RWPE2 (cell line): ENCODE measurements around the gene TMBIM6.
A peak's percentile ranks its signal among the peaks of the same experiment; 100 is the strongest.

Source experiments
- ATAC-seq: fragments of 200-7000 bp; cut with Tn5 transposase; 3 replicates; pipeline ENCODE4 v1.9.1; 2021; ENCODE audit warnings: low read depth
- DNase-seq: peaks from one replicate; pipeline ENCODE4 v3.0.0-alpha.2; 2020; ENCODE audit warnings: low spot score
- H3K27ac ChIP-seq: fragments of 450-650 bp; 2 replicates; pipeline ENCODE4 v1.5.1; 2017; ENCODE audit warnings: mild to moderate bottlenecking; ENCODE audit not compliant: poor library complexity, severe bottlenecking
- H3K27me3 ChIP-seq: fragments of 250-450 bp; sonication (Bioruptor Pico); 2 replicates; pipeline ENCODE4 v1.5.1; 2021; ENCODE audit warnings: mild to moderate bottlenecking, moderate library complexity; ENCODE audit not compliant: insufficient read depth, poor library complexity, severe bottlenecking
- H3K36me3 ChIP-seq: fragments of 250-450 bp; sonication (Bioruptor Pico); 2 replicates; pipeline ENCODE4 v1.5.1; 2020; ENCODE audit warnings: low read depth, mild to moderate bottlenecking, moderate library complexity
- H3K4me1 ChIP-seq: fragments of 250-450 bp; sonication (Bioruptor Pico); 2 replicates; pipeline ENCODE4 v1.5.1; 2021; ENCODE audit warnings: mild to moderate bottlenecking, moderate library complexity; ENCODE audit not compliant: insufficient read depth, poor library complexity, severe bottlenecking
- H3K4me3 ChIP-seq: fragments of 250-450 bp; sonication (Bioruptor Pico); 2 replicates; pipeline ENCODE4 v1.5.1; 2021; ENCODE audit warnings: mild to moderate bottlenecking, moderate library complexity; ENCODE audit not compliant: severe bottlenecking
- H3K9me3 ChIP-seq: fragments of 250-450 bp; sonication (Bioruptor Pico); 2 replicates; pipeline ENCODE4 v1.5.1; 2021; ENCODE audit warnings: mild to moderate bottlenecking, moderate library complexity; ENCODE audit not compliant: severe bottlenecking
- TF ChIP-seq, protein P1 (sequence below): fragments of 450-650 bp; IDR thresholded peaks from one replicate; pipeline ENCODE4 v1.5.1; 2017; ENCODE audit warnings: mild to moderate bottlenecking, moderate library complexity; ENCODE audit not compliant: poor library complexity, severe bottlenecking

The TMBIM6 gene, protein sequence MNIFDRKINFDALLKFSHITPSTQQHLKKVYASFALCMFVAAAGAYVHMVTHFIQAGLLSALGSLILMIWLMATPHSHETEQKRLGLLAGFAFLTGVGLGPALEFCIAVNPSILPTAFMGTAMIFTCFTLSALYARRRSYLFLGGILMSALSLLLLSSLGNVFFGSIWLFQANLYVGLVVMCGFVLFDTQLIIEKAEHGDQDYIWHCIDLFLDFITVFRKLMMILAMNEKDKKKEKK

GRCh38 chr12:49740930-49741881 lies at the start of gene TMBIM6:
Gene TMBIM6, plus strand, starts transcription at chr12:49741557. Its CDS starts 10,937 bp downstream, at chr12:49752494.
- Histone ChIP-seq H3K4me1 (peaks cover 8% of the 10 kb centered on the region), H3K36me3 (peaks cover 31% of the 10 kb centered on the region), H3K4me3 (peak within 1 kb of the TSS; percentile 55), H3K27me3 (no peaks in the 10 kb centered on the region), H3K27ac (peak within 1 kb of the TSS; percentile 89), H3K9me3 (no peaks in the 10 kb centered on the region)
- ATAC-seq, result peak; percentile 97
- TF ChIP-seq, protein P1, sequence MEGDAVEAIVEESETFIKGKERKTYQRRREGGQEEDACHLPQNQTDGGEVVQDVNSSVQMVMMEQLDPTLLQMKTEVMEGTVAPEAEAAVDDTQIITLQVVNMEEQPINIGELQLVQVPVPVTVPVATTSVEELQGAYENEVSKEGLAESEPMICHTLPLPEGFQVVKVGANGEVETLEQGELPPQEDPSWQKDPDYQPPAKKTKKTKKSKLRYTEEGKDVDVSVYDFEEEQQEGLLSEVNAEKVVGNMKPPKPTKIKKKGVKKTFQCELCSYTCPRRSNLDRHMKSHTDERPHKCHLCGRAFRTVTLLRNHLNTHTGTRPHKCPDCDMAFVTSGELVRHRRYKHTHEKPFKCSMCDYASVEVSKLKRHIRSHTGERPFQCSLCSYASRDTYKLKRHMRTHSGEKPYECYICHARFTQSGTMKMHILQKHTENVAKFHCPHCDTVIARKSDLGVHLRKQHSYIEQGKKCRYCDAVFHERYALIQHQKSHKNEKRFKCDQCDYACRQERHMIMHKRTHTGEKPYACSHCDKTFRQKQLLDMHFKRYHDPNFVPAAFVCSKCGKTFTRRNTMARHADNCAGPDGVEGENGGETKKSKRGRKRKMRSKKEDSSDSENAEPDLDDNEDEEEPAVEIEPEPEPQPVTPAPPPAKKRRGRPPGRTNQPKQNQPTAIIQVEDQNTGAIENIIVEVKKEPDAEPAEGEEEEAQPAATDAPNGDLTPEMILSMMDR, result peak; percentile 98
- DNase-seq, result peak; percentile 100

- Histone ChIP-seq H3K27ac (no peak overlapping the region), H3K27me3 (no peaks in the 10 kb centered on the region), H3K36me3 (no peaks in the 10 kb centered on the region), H3K4me1 (no peaks in the 10 kb centered on the region), H3K4me3 (no peak overlapping the region), H3K9me3 (no peaks in the 10 kb centered on the region)
- ATAC-seq (no peak), DNase-seq (no peak)
- TF ChIP-seq, protein P1, result no peak
These were observed 48.5 kb upstream of the TMBIM6 start for GRCh38 chr12:49692851-49693250.

- Histone ChIP-seq H3K27ac (no peak overlapping the region), H3K4me3 (no peak overlapping the region), H3K27me3 (no peaks in the 10 kb centered on the region), H3K36me3 (no peaks in the 10 kb centered on the region), H3K4me1 (no peaks in the 10 kb centered on the region), H3K9me3 (no peaks in the 10 kb centered on the region)
- TF ChIP-seq, protein P1, result no peak
- no peak for DNase-seq
- no peak for ATAC-seq
These were observed 47.4 kb upstream of the TMBIM6 start for GRCh38 chr12:49693931-49694444.

DNA sequence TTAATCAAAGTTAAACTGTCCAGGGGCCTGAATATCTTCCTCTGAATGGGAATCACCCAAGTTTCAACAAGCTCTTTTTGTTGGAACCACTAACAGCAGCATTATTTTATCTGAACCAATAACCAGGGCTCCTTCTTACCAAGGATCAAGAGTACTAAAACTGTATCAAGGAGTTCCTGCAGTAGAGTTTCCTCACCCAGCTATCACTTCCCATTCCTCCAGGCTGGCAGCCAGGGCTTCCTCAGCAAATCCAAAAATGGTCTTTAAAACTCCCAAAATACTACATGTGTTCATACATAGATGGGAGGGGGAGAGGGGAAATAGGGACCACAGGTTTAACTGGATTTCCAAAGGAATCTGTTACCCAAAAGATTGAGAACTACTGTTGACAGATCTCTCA lies 44.6 kb upstream of the TMBIM6 start:
- Histone ChIP-seq H3K27ac (no peak overlapping the region), H3K36me3 (no peaks in the 10 kb centered on the region), H3K4me3 (no peak overlapping the region), H3K27me3 (no peaks in the 10 kb centered on the region), H3K4me1 (no peaks in the 10 kb centered on the region), H3K9me3 (no peaks in the 10 kb centered on the region)
- no peak for DNase-seq
- no peak for ATAC-seq
- TF ChIP-seq, protein P1, result no peak
